AG04450 (cell line): ENCODE data around the gene PPARA. TPM values are rescaled to one million over a fixed set of nuclear protein-coding genes. Genes with fewer than 3 reads are reported as not detected.

ENCODE experiments used
- CTCF ChIA-PET: fragments of 300-600, 350-600 bp; formaldehyde crosslinking; extraction: SDS; loops from one replicate; lab custom pipeline; 2022; ENCODE audit warnings: antibody characterized with exemption, inconsistent platforms; lab: Charles Lee
- POLR2A ChIA-PET: fragments of 350-600 bp; formaldehyde crosslinking; extraction: SDS; loops from one replicate; lab custom pipeline; 2021; ENCODE audit warnings: antibody characterized with exemption, inconsistent platforms; lab: Yijun Ruan, JAX
- DNase-seq: peaks from one replicate; pipeline ENCODE4 v3.0.0-alpha.2; 2011; ENCODE audit warnings: low read depth, low spot score
- H3K27ac ChIP-seq: one replicate; pipeline ENCODE4 v1.5.1; 2012; ENCODE audit warnings: low read depth, low read length, control low read depth
- H3K27me3 ChIP-seq: one replicate; pipeline ENCODE4 v1.6.0; 2012; ENCODE audit warnings: low read length; ENCODE audit not compliant: control insufficient read depth, insufficient read depth
- H3K4me3 ChIP-seq: 2 replicates; pipeline ENCODE4 v1.5.1; 2011; ENCODE audit warnings: mild to moderate bottlenecking, low read depth, low read length, control low read depth
- H3K9me3 ChIP-seq: 2 replicates; pipeline ENCODE4 v1.5.1; 2012; ENCODE audit warnings: low read length; ENCODE audit not compliant: control insufficient read depth, insufficient read depth
- CTCF ChIP-seq: IDR thresholded peaks from 2 replicates; pipeline ENCODE4 v1.5.1; 2011; ENCODE audit warnings: low read depth, low read length, control low read depth, inconsistent platforms
- polyA plus RNA-seq: library from polyadenylated mRNA; depleted of rRNA; stranded (reverse); fragments of >200 nt; gene quantifications from 2 replicates; pipeline ENCODE4 v1.2.3, GENCODE V29; 2011

Gene PPARA
- polyA plus RNA-seq, 1 experiment, result 10.4 TPM

- no peak overlapping the region for H3K27ac ChIP-seq
- DNase-seq, result no peak
Observed at GRCh38 chr22:46104170-46104880, 46.0 kb upstream of the PPARA start.

GRCh38 chr22:46104881-46105493 lies 45.3 kb upstream of the PPARA start:
- CTCF ChIA-PET, result interaction anchor here (1.4 kb wide), 1 partner anchor 99 kb away, joined by 3 read pairs; no protein-coding TSS in a partner anchor
- Histone ChIP-seq H3K27ac (peak overlapping the region; percentile 61), H3K27me3 (no peaks in the 10 kb centered on the region), H3K4me3 (no peak overlapping the region), H3K9me3 (no peaks in the 10 kb centered on the region; the same call in 1 of the 2 replicates)
- DNase-seq, result no peak
- POLR2A ChIA-PET, result no interaction called here
- TF ChIP-seq CTCF, result no peak

More at GRCh38 chr22:46104170-46104880, 46.0 kb upstream of the PPARA start:
- Histone ChIP-seq H3K4me3 (no peak overlapping the region), H3K27me3 (no peaks in the 10 kb centered on the region), H3K9me3 (no peaks in the 10 kb centered on the region; the same call in 1 of the 2 replicates)
- ChIA-PET CTCF (interaction anchor here (1.4 kb wide), 1 partner anchor 98 kb away, joined by 3 read pairs; no protein-coding TSS in a partner anchor), POLR2A (no interaction called here)
- no peak for TF ChIP-seq CTCF

- no peak for TF ChIP-seq CTCF
- POLR2A ChIA-PET, result no interaction called here
- H3K27ac ChIP-seq, result peak overlapping the region; percentile 61
- no peaks in the 10 kb centered on the region; the same call in 1 of the 2 replicates for H3K9me3 ChIP-seq
- H3K27me3 ChIP-seq, result no peaks in the 10 kb centered on the region
- no peak for DNase-seq
- no peak overlapping the region for H3K4me3 ChIP-seq
- CTCF ChIA-PET, result interaction anchor here (1.0 to 1.4 kb wide), 2 partner anchors 99 to 111 kb away, joined by 3 read pairs; no protein-coding TSS in a partner anchor
Observed at GRCh38 chr22:46105494-46106278, 44.6 kb upstream of the PPARA start.

- no peak overlapping the region for H3K4me3 ChIP-seq
- no peaks in the 10 kb centered on the region for H3K27me3 ChIP-seq
- DNase-seq, result no peak
- H3K9me3 ChIP-seq, result no peaks in the 10 kb centered on the region; the same call in 1 of the 2 replicates
- peak overlapping the region; percentile 11 for H3K27ac ChIP-seq
- TF ChIP-seq CTCF, result no peak
- POLR2A ChIA-PET, result no interaction called here
- CTCF ChIA-PET, result interaction anchor here (1.0 to 1.5 kb wide), 3 partner anchors 15 to 112 kb away, joined by 3 to 4 read pairs (median 4); no protein-coding TSS in a partner anchor
Observed at GRCh38 chr22:46106279-46107022, 43.9 kb upstream of the PPARA start.
